Fibroblast of lung (primary cell): Measurements from ENCODE around the gene KDM2B. TPM values are rescaled to one million over a fixed set of nuclear protein-coding genes. Genes with fewer than 3 reads are reported as not detected.

Experiments used
- DNase-seq, 2 donors: peaks; one replicate each; pipeline versions ENCODE4 v3.0.0 to v3.0.0-alpha.2; 2010; ENCODE audit warnings: low read depth in 2 of 2
- H2AFZ ChIP-seq: 2 replicates; pipeline ENCODE4 v1.5.1; 2012; ENCODE audit warnings: low read length, control low read depth, inconsistent platforms
- H3K27ac ChIP-seq: 2 replicates; pipeline ENCODE4 v1.5.1; 2011; ENCODE audit warnings: low read length, control low read depth; ENCODE audit not compliant: insufficient read depth
- H3K27me3 ChIP-seq: 2 replicates; pipeline ENCODE4 v1.5.1; 2011; ENCODE audit warnings: mild to moderate bottlenecking, low read length; ENCODE audit not compliant: control insufficient read depth, insufficient read depth
- H3K36me3 ChIP-seq: 2 replicates; pipeline ENCODE4 v1.5.1; 2011; ENCODE audit warnings: low read length; ENCODE audit not compliant: control insufficient read depth, insufficient read depth
- H3K4me1 ChIP-seq: 2 replicates; pipeline ENCODE4 v1.5.1; 2011; ENCODE audit warnings: low read length; ENCODE audit not compliant: control insufficient read depth, insufficient read depth; ENCODE audit errors: extremely low read depth
- H3K4me2 ChIP-seq: 2 replicates; pipeline ENCODE4 v1.5.1; 2011; ENCODE audit warnings: low read length, control low read depth; ENCODE audit not compliant: insufficient read depth; ENCODE audit errors: extremely low read depth
- H3K4me3 ChIP-seq, 4 experiments: fragments of 200-600 bp in 1 of 4; sonication (generic) in 1 of 4; replicated peaks in 1 of 4; 2 replicates each; pipeline ENCODE4 v1.5.1; 2011 to 2016; ENCODE audit warnings: low read length in 4 of 4, low read depth in 3 of 4, mild to moderate bottlenecking in 3 of 4, control low read depth in 2 of 4, inconsistent platforms in 1 of 4, mixed read lengths in 1 of 4; ENCODE audit not compliant: insufficient read depth in 1 of 4; ENCODE audit errors: control extremely low read depth in 1 of 4
- H3K79me2 ChIP-seq: 2 replicates; pipeline ENCODE4 v1.5.1; 2012; ENCODE audit warnings: mild to moderate bottlenecking, low read length, inconsistent platforms; ENCODE audit not compliant: control insufficient read depth, insufficient read depth
- H3K9ac ChIP-seq: 2 replicates; pipeline ENCODE4 v1.5.1; 2011; ENCODE audit warnings: mild to moderate bottlenecking, low read length, control low read depth; ENCODE audit not compliant: insufficient read depth
- H3K9me3 ChIP-seq: 2 replicates; pipeline ENCODE4 v1.5.1; 2012; ENCODE audit warnings: low read depth, low read length; ENCODE audit not compliant: control insufficient read depth, insufficient read depth
- H4K20me1 ChIP-seq: 2 replicates; pipeline ENCODE4 v1.5.1; 2011; ENCODE audit warnings: low read length; ENCODE audit not compliant: control insufficient read depth, insufficient read depth; ENCODE audit errors: extremely low read depth
- EZH2 ChIP-seq: IDR thresholded peaks from 2 replicates; pipeline ENCODE4 v1.5.1; 2012; ENCODE audit warnings: low read length, control low read depth, mild to moderate bottlenecking; ENCODE audit errors: missing control alignments
- polyA plus RNA-seq, 2 donors: library from polyadenylated mRNA; depleted of rRNA in 1 of 2; stranded (reverse) in 1 of 2; unstranded in 1 of 2; fragments of >200 nt; gene quantifications; 2 replicates each; pipeline ENCODE4 v1.2.1, GENCODE V29; 2011 to 2012; ENCODE audit warnings: missing spikeins in 1 of 2
- total RNA-seq: library from RNA; depleted of rRNA; stranded (reverse); fragments of >200 nt; gene quantifications from 2 replicates; pipeline ENCODE4 v1.2.1, GENCODE V29; 2014
- TF ChIP-seq, protein P1 (sequence below), 2 donors: IDR thresholded peaks in 1 of 2; conservative IDR thresholded peaks in 1 of 2; 1 replicate in 1 of 2; 2 replicates in 1 of 2; pipeline ENCODE4 v1.5.1; 2011 to 2012; ENCODE audit warnings: low read length in 2 of 2, control low read depth in 1 of 2, inconsistent platforms in 1 of 2, low read depth in 1 of 2, mild to moderate bottlenecking in 1 of 2

The KDM2B gene
- total and polyA plus RNA-seq, 2 donors (not counting 1 experiment from before 2014, with no cell fraction given): 9.8 to 21.6 TPM

DNA sequence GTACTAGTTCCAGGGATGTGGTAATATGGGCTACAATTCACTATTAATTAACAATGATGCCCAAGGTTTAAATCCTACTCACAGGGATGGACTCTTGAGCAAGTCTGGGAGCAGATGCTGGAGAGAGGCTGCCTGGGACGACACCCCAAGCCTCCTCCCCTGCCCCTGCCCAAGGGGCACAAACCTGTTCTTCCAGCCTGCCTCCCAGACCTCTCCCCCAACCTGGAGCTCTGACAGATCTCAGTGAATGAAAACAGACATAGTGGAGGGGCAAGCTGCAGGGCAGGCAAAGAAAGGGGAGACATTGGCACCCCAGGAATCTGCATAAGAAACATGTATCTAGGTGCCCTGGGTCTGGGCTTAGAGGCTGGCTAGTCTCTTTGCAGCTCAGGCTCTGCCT is 5.8 kb downstream of the KDM2B start:
- no peaks in the 10 kb centered on the region for H3K27me3 ChIP-seq
- H3K9ac ChIP-seq: no peak overlapping the region
- no peaks in the 10 kb centered on the region for H3K9me3 ChIP-seq
- H3K4me3 ChIP-seq: no peak overlapping the region
- peaks cover 5% of the 10 kb centered on the region for H3K36me3 ChIP-seq
- H4K20me1 ChIP-seq: no peaks in the 10 kb centered on the region
- DNase-seq: no peak
- H3K4me1 ChIP-seq: peaks cover 13% of the 10 kb centered on the region
- H2AFZ ChIP-seq: no peak overlapping the region
- H3K79me2 ChIP-seq: peaks cover 4% of the 10 kb centered on the region
- no peak overlapping the region for H3K4me2 ChIP-seq
- TF ChIP-seq, protein P1, sequence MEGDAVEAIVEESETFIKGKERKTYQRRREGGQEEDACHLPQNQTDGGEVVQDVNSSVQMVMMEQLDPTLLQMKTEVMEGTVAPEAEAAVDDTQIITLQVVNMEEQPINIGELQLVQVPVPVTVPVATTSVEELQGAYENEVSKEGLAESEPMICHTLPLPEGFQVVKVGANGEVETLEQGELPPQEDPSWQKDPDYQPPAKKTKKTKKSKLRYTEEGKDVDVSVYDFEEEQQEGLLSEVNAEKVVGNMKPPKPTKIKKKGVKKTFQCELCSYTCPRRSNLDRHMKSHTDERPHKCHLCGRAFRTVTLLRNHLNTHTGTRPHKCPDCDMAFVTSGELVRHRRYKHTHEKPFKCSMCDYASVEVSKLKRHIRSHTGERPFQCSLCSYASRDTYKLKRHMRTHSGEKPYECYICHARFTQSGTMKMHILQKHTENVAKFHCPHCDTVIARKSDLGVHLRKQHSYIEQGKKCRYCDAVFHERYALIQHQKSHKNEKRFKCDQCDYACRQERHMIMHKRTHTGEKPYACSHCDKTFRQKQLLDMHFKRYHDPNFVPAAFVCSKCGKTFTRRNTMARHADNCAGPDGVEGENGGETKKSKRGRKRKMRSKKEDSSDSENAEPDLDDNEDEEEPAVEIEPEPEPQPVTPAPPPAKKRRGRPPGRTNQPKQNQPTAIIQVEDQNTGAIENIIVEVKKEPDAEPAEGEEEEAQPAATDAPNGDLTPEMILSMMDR (conservative IDR thresholded peaks at IDR 0.05 in 1 of 2, IDR thresholded peaks at IDR 0.05 in 1 of 2; ENCODE audit: low read depth in 1 of 2, low read length in 2 of 2): no peak
- no peak for TF ChIP-seq EZH2
- H3K27ac ChIP-seq: no peak overlapping the region

DNA sequence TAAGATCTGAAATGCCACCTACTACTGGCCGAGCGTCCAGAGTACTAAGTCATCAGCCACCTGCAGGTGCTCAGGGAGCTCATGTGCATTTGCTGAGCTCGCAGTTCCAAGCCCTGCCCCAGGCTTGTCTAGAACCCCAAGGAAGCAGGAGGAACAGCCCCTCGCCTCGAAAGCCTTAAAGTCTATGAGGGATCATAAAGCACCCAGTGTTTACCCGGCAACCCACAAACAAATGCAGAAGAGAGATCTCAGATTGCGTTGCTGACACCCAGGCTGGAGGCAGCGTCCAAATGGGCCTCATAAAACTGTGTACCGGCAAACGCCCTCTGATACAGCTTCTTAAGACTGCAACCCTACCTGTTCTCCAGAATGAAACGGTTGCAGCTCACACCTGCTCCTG is 6.8 kb downstream of the KDM2B start:
- Histone ChIP-seq H3K27me3 (no peaks in the 10 kb centered on the region), H3K36me3 (peaks cover 5% of the 10 kb centered on the region), H2AFZ (no peak overlapping the region), H3K4me3 (no peak overlapping the region), H3K9me3 (no peaks in the 10 kb centered on the region), H3K79me2 (peaks cover 4% of the 10 kb centered on the region), H4K20me1 (no peaks in the 10 kb centered on the region), H3K4me2 (no peak overlapping the region), H3K9ac (no peak overlapping the region), H3K27ac (no peak overlapping the region), H3K4me1 (peaks cover 18% of the 10 kb centered on the region)
- TF ChIP-seq, protein P1 (conservative IDR thresholded peaks at IDR 0.05 in 1 of 2, IDR thresholded peaks at IDR 0.05 in 1 of 2; ENCODE audit: low read depth in 1 of 2, low read length in 2 of 2): no peak
- TF ChIP-seq EZH2: no peak
- DNase-seq: no peak

DNA sequence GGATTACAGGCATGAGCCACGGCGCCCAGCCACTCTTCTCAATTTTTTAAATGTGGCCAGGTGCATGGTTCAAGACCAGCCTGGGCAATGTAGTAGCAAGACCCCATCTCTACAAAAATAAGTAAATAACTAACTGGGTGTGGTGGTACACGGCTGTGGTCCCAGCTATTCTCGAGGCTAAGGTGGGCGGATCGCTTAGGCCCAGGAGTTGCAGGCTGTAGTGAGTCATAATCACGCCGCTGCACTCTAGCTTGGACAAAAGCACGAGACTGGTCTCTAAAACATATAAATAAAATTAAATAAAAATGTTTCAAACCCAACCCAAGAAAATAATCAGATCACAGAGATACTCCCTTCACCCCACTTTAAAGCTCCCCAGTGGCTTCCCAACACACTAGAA is 8.9 kb downstream of the KDM2B start:
- Histone ChIP-seq H3K79me2 (no peaks in the 10 kb centered on the region), H3K27me3 (no peaks in the 10 kb centered on the region), H3K9ac (no peak overlapping the region), H4K20me1 (no peaks in the 10 kb centered on the region), H3K4me1 (peaks cover 12% of the 10 kb centered on the region), H2AFZ (no peak overlapping the region), H3K4me2 (no peak overlapping the region), H3K36me3 (peaks cover 5% of the 10 kb centered on the region), H3K4me3 (no peak overlapping the region), H3K27ac (no peak overlapping the region), H3K9me3 (no peaks in the 10 kb centered on the region)
- TF ChIP-seq, protein P1 (conservative IDR thresholded peaks at IDR 0.05 in 1 of 2, IDR thresholded peaks at IDR 0.05 in 1 of 2; ENCODE audit: low read depth in 1 of 2, low read length in 2 of 2): no peak
- no peak for TF ChIP-seq EZH2
- DNase-seq: no peak
